HCT116 (cell line): ENCODE data around the gene PDYN. TPM values are rescaled to one million over a fixed set of nuclear protein-coding genes. Genes with fewer than 3 reads are reported as not detected.

ENCODE experiments used
- ATAC-seq: fragments of 200-7000 bp; cut with Tn5 transposase; 2 replicates; pipeline ENCODE4 v1.9.1; 2020; ENCODE audit warnings: mild to moderate bottlenecking, moderate library complexity
- BruUV-seq: library from RNA; stranded (reverse); fragments of 400-500 nt; replicated peaks from 2 replicates; lab custom pipeline; 2021; lab: Mats Ljungman, UMichigan
- CTCF ChIA-PET: fragments of 300-600 bp; sonication (Branson Sonifier 250); formaldehyde crosslinking; loops from one replicate; lab custom pipeline; 2021; ENCODE audit warnings: antibody characterized with exemption; lab: Charles Lee
- POLR2A ChIA-PET: fragments of 300-600, 350-600 bp; sonication (Branson Sonifier 250); formaldehyde crosslinking; loops from one replicate; lab custom pipeline; 2021; ENCODE audit warnings: antibody characterized with exemption; lab: Charles Lee
- RAD21 ChIA-PET, 2 experiments: fragments of 300-600 bp; sonication (Branson Sonifier 250); formaldehyde crosslinking; loops; one replicate each; lab custom pipeline; 2023; ENCODE audit warnings: low total read pairs in 2 of 2; ENCODE audit not compliant: uncharacterized antibody in 2 of 2, unreplicated experiment in 2 of 2, low non-redundant PET in 1 of 2; lab: Charles Lee
- DNase-seq: peaks from one replicate; pipeline ENCODE4 v3.0.0-alpha.2; 2010; ENCODE audit warnings: low read depth, low spot score
- H2AFZ ChIP-seq: fragments of 200-600 bp; shearing (Covaris generic), sonication (generic); 2 replicates; pipeline ENCODE4 v1.6.1; 2017; ENCODE audit warnings: low read depth, mixed run types, mixed read lengths, antibody characterized with exemption, low read length; ENCODE audit not compliant: poor library complexity, severe bottlenecking
- H3K27ac ChIP-seq: 2 replicates; pipeline ENCODE4 v1.5.1; 2012; ENCODE audit warnings: low read depth, low read length
- H3K27me3 ChIP-seq: fragments of 200-600 bp; sonication (generic); 2 replicates; pipeline ENCODE4 v1.6.1; 2016; ENCODE audit warnings: mixed run types, low read length, mixed read lengths; ENCODE audit not compliant: insufficient read depth
- H3K36me3 ChIP-seq, 2 experiments: fragments of 200-500 bp in 1 of 2; fragments of 200-600 bp in 1 of 2; sonication (Bioruptor generic) in 1 of 2; sonication (generic) in 1 of 2; 2 replicates each; pipeline versions ENCODE4 v1.5.1 to v1.6.1; 2014 to 2016; ENCODE audit warnings: low read length in 2 of 2, inconsistent platforms in 1 of 2, mixed read lengths in 1 of 2, mixed run types in 1 of 2; ENCODE audit not compliant: insufficient read depth in 2 of 2, control insufficient read depth in 1 of 2
- H3K4me1 ChIP-seq, 2 experiments: fragments of 200-600 bp in 1 of 2; sonication (generic) in 1 of 2; 2 replicates each; pipeline versions ENCODE4 v1.5.1 to v1.6.1; 2012 to 2017; ENCODE audit warnings: low read length in 2 of 2, inconsistent platforms in 1 of 2, mild to moderate bottlenecking in 1 of 2, mixed read lengths in 1 of 2, mixed run types in 1 of 2, moderate library complexity in 1 of 2; ENCODE audit not compliant: insufficient read depth in 2 of 2, control insufficient read depth in 1 of 2
- H3K4me2 ChIP-seq: fragments of 200-600 bp; sonication (generic); 2 replicates; pipeline ENCODE4 v1.6.1; 2017; ENCODE audit warnings: mixed run types, low read length, mixed read lengths
- H3K4me3 ChIP-seq, 2 experiments: fragments of 200-600 bp in 1 of 2; sonication (generic) in 1 of 2; replicated peaks in 1 of 2; 2 replicates each; pipeline ENCODE4 v1.5.1; 2011 to 2016; ENCODE audit warnings: low read length in 2 of 2, control low read depth in 1 of 2, low read depth in 1 of 2, mild to moderate bottlenecking in 1 of 2, mixed read lengths in 1 of 2, mixed run types in 1 of 2
- H3K79me2 ChIP-seq: fragments of 200-600 bp; sonication (generic); 2 replicates; pipeline ENCODE4 v1.6.1; 2017; ENCODE audit warnings: mild to moderate bottlenecking, mixed run types, low read length, moderate library complexity, mixed read lengths; ENCODE audit not compliant: insufficient read depth
- H3K9ac ChIP-seq: fragments of 200-600 bp; sonication (generic); 2 replicates; pipeline ENCODE4 v1.6.1; 2016; ENCODE audit warnings: low read length, mixed read lengths
- H3K9me2 ChIP-seq: fragments of 200-600 bp; sonication (generic), shearing (Covaris generic); 2 replicates; pipeline ENCODE4 v1.6.1; 2017; ENCODE audit warnings: mixed run types, mild to moderate bottlenecking, moderate library complexity; ENCODE audit not compliant: insufficient read depth
- H3K9me3 ChIP-seq, 2 experiments: fragments of 200-500 bp in 1 of 2; fragments of 200-600 bp in 1 of 2; sonication (Bioruptor generic) in 1 of 2; sonication (generic) in 1 of 2; 2 replicates each; pipeline ENCODE4 v1.6.1; 2014 to 2017; ENCODE audit warnings: low read length in 2 of 2, mixed read lengths in 2 of 2, inconsistent platforms in 1 of 2, low read depth in 1 of 2, mild to moderate bottlenecking in 1 of 2, mixed run types in 1 of 2, moderate library complexity in 1 of 2; ENCODE audit not compliant: control insufficient read depth in 1 of 2, insufficient read depth in 1 of 2
- H4K20me1 ChIP-seq: fragments of 200-600 bp; sonication (generic), shearing (Covaris generic); 2 replicates; pipeline ENCODE4 v1.6.1; 2017; ENCODE audit warnings: mixed run types, mild to moderate bottlenecking, moderate library complexity; ENCODE audit not compliant: insufficient read depth
- CEBPB ChIP-seq: IDR thresholded peaks from 2 replicates; pipeline ENCODE4 v1.6.1; 2012; ENCODE audit warnings: low read depth
- EGR1 ChIP-seq: IDR thresholded peaks from 2 replicates; pipeline ENCODE4 v1.6.1; 2012; ENCODE audit warnings: low read depth
- EZH2phosphoT487 ChIP-seq: fragments of 200-600 bp; IDR thresholded peaks from 2 replicates; pipeline ENCODE4 v1.6.1; 2018; ENCODE audit warnings: antibody characterized with exemption, borderline replicate concordance
- JUND ChIP-seq: IDR thresholded peaks from 2 replicates; pipeline ENCODE4 v1.6.1; 2012
- POLR2AphosphoS5 ChIP-seq: IDR thresholded peaks from 2 replicates; pipeline ENCODE4 v1.6.1; 2011; ENCODE audit warnings: mild to moderate bottlenecking, low read depth, low read length, moderate library complexity
- SP1 ChIP-seq: IDR thresholded peaks from 2 replicates; pipeline ENCODE4 v1.6.1; 2012; ENCODE audit warnings: low read depth
- SRF ChIP-seq: IDR thresholded peaks from 2 replicates; pipeline ENCODE4 v1.6.1; 2012; ENCODE audit warnings: low read depth
- TCF7L2 ChIP-seq: IDR thresholded peaks from 2 replicates; pipeline ENCODE4 v1.7.0; 2011; ENCODE audit warnings: borderline replicate concordance, inconsistent platforms; ENCODE audit not compliant: insufficient read depth, insufficient read length; ENCODE audit errors: extremely low read depth
- YY1 ChIP-seq: IDR thresholded peaks from 2 replicates; pipeline ENCODE4 v1.6.1; 2011; ENCODE audit warnings: low read length, low read depth, moderate library complexity, mild to moderate bottlenecking; ENCODE audit not compliant: insufficient replicate concordance; ENCODE audit errors: extremely low read depth
- ZFX ChIP-seq: fragments of 450-650 bp; IDR thresholded peaks from 2 replicates; pipeline ENCODE4 v1.6.1; 2017
- intact Hi-C: fragments of 100-400 bp; cut with micrococcal nuclease; formaldehyde crosslinking; loops from 2 replicates; pipeline ENCODE4 v1.10.0; 2022
- total RNA-seq: library from RNA; stranded (reverse); gene quantifications from one replicate; pipeline ENCODE4 v1.2.1, GENCODE V29; 2021; ENCODE audit not compliant: unreplicated experiment
- TF ChIP-seq, protein P1 (sequence below): IDR thresholded peaks from 2 replicates; pipeline ENCODE4 v1.6.1; 2012
- TF ChIP-seq, protein P2 (sequence below): IDR thresholded peaks from 2 replicates; pipeline ENCODE4 v1.6.1; 2012; ENCODE audit warnings: low read depth
- TF ChIP-seq, protein P3 (sequence below), 3 experiments: fragments of 200-600 bp in 1 of 3; sonication (generic) in 1 of 3; IDR thresholded peaks in 2 of 3; conservative IDR thresholded peaks in 1 of 3; 2 replicates each; pipeline ENCODE4 v1.5.1; 2012 to 2017; ENCODE audit warnings: low read depth in 2 of 3, low read length in 2 of 3, antibody characterized with exemption in 1 of 3, borderline replicate concordance in 1 of 3, control low read depth in 1 of 3, mild to moderate bottlenecking in 1 of 3, mixed read lengths in 1 of 3, mixed run types in 1 of 3, moderate library complexity in 1 of 3; ENCODE audit not compliant: insufficient read depth in 1 of 3

Gene PDYN
- total RNA-seq, 1 experiment from 2014 or later: not detected

DNA sequence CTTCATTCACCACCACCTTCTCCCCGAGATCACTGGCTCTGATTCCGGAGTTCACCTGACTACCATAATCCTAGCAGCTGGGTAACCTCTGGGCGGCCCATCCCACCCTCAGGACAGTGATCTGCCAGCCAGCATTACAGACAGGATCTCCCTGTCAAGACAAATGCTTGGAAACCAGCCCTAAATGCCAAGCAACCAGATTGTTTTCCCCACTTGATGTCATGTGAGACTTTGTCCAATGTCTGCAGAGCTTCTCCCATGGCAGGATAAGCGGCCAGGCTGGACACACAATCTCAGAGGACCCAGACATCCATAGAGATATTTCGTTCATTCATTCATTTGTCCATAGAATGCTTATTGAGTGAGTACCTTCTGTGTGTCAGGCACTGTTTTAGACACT, 32.5 kb downstream of the PDYN start:
- intact Hi-C loops: no loop called here
- no peak for DNase-seq

More for the DNA sequence above, 32.5 kb downstream of the PDYN start:
- no TSS peak for BruUV-seq
- no peak for ATAC-seq
- CTCF ChIA-PET: no interaction called here
- H3K9me2 ChIP-seq: no peaks in the 10 kb centered on the region
- no peak overlapping the region for H3K4me3 ChIP-seq
- H3K4me2 ChIP-seq: no peak overlapping the region
- TF ChIP-seq CEBPB (no peak), ZFX (no peak), SP1 (no peak), SRF (no peak), JUND (no peak), YY1 (no peak), POLR2AphosphoS5 (no peak), EZH2phosphoT487 (no peak), EGR1 (no peak), TCF7L2 (no peak)
- TF ChIP-seq, protein P1, sequence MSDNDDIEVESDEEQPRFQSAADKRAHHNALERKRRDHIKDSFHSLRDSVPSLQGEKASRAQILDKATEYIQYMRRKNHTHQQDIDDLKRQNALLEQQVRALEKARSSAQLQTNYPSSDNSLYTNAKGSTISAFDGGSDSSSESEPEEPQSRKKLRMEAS: no peak
- TF ChIP-seq, protein P2, sequence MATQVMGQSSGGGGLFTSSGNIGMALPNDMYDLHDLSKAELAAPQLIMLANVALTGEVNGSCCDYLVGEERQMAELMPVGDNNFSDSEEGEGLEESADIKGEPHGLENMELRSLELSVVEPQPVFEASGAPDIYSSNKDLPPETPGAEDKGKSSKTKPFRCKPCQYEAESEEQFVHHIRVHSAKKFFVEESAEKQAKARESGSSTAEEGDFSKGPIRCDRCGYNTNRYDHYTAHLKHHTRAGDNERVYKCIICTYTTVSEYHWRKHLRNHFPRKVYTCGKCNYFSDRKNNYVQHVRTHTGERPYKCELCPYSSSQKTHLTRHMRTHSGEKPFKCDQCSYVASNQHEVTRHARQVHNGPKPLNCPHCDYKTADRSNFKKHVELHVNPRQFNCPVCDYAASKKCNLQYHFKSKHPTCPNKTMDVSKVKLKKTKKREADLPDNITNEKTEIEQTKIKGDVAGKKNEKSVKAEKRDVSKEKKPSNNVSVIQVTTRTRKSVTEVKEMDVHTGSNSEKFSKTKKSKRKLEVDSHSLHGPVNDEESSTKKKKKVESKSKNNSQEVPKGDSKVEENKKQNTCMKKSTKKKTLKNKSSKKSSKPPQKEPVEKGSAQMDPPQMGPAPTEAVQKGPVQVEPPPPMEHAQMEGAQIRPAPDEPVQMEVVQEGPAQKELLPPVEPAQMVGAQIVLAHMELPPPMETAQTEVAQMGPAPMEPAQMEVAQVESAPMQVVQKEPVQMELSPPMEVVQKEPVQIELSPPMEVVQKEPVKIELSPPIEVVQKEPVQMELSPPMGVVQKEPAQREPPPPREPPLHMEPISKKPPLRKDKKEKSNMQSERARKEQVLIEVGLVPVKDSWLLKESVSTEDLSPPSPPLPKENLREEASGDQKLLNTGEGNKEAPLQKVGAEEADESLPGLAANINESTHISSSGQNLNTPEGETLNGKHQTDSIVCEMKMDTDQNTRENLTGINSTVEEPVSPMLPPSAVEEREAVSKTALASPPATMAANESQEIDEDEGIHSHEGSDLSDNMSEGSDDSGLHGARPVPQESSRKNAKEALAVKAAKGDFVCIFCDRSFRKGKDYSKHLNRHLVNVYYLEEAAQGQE: no peak
- TF ChIP-seq, protein P3, sequence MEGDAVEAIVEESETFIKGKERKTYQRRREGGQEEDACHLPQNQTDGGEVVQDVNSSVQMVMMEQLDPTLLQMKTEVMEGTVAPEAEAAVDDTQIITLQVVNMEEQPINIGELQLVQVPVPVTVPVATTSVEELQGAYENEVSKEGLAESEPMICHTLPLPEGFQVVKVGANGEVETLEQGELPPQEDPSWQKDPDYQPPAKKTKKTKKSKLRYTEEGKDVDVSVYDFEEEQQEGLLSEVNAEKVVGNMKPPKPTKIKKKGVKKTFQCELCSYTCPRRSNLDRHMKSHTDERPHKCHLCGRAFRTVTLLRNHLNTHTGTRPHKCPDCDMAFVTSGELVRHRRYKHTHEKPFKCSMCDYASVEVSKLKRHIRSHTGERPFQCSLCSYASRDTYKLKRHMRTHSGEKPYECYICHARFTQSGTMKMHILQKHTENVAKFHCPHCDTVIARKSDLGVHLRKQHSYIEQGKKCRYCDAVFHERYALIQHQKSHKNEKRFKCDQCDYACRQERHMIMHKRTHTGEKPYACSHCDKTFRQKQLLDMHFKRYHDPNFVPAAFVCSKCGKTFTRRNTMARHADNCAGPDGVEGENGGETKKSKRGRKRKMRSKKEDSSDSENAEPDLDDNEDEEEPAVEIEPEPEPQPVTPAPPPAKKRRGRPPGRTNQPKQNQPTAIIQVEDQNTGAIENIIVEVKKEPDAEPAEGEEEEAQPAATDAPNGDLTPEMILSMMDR (IDR thresholded peaks at IDR 0.05 in 2 of 3, conservative IDR thresholded peaks at IDR 0.05 in 1 of 3; ENCODE audit: borderline replicate concordance in 1 of 3, insufficient read depth in 1 of 3, low read depth in 2 of 3, low read length in 2 of 3): no peak
- H3K27ac ChIP-seq: no peak overlapping the region
- no peak overlapping the region for H2AFZ ChIP-seq
- peaks cover 0 to 6% of the 10 kb centered on the region in 2 experiments; a peak in 2 of 4 replicates for H3K4me1 ChIP-seq
- H4K20me1 ChIP-seq: no peaks in the 10 kb centered on the region
- no peaks in the 10 kb centered on the region for H3K9me3 ChIP-seq
- H3K9ac ChIP-seq: no peak overlapping the region
- H3K36me3 ChIP-seq: no peaks in the 10 kb centered on the region
- H3K27me3 ChIP-seq: no peaks in the 10 kb centered on the region; the same call in 1 of the 2 replicates
- H3K79me2 ChIP-seq: no peaks in the 10 kb centered on the region
- RAD21 ChIA-PET: no interaction called here
- POLR2A ChIA-PET: no interaction called here
